ENCODE data around the gene FIGN. TPM values are rescaled to one million over a fixed set of nuclear protein-coding genes. Genes with fewer than 3 reads are reported as not detected.

Gene FIGN
- total RNA-seq, 4 donors from 2014 or later, result 5.8 to 12.0 (median 11.1) TPM

DNA sequence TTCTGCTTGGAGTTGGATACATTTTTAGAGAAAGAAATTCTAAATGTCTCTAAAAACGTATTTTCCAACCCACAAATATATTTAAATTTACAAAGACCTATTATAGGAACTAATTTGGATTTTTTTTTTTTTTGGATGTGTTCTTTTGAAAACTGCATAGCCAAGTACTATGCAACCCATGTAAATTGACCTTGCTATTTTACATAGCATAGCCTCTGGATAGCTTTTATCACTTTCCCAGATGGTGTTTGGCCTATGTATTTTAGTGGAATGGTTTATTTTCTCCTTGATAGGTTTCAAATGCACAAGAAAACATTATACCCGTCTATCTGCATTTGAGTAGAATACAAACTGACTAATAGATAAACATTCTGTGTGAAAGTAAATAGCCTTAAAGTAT, 130.0 kb downstream of the FIGN start:
- Histone ChIP-seq H3K36me3 (peaks cover 0 to 14% (median 6%) of the 10 kb centered on the region in 4 donors), H3K27me3 (no peaks in the 10 kb centered on the region), H3K4me1 (peaks cover 0 to 7% (median 1%) of the 10 kb centered on the region in 4 donors), H3K9me3 (no peaks in the 10 kb centered on the region), H3K4me3 (no peak overlapping the region), H3K27ac (replicated peaks in 1 of 4) (no peak overlapping the region)
- no peak for TF ChIP-seq POLR2A (IDR thresholded peaks at IDR 0.05; ENCODE audit: low read depth)
- no peak for TF ChIP-seq EP300 (IDR thresholded peaks at IDR 0.05)
- TF ChIP-seq POLR2AphosphoS5 (IDR thresholded peaks at IDR 0.05), result no peak
- TF ChIP-seq CTCF (IDR thresholded peaks at IDR 0.05), result no peak
- DNase-seq (ENCODE audit: extremely low spot score), result no peak
- WGBS, result 71% methylated on average over 2 of the region's 2 CpGs
- intact Hi-C loops (cut with DNase I), result no loop called here

DNA sequence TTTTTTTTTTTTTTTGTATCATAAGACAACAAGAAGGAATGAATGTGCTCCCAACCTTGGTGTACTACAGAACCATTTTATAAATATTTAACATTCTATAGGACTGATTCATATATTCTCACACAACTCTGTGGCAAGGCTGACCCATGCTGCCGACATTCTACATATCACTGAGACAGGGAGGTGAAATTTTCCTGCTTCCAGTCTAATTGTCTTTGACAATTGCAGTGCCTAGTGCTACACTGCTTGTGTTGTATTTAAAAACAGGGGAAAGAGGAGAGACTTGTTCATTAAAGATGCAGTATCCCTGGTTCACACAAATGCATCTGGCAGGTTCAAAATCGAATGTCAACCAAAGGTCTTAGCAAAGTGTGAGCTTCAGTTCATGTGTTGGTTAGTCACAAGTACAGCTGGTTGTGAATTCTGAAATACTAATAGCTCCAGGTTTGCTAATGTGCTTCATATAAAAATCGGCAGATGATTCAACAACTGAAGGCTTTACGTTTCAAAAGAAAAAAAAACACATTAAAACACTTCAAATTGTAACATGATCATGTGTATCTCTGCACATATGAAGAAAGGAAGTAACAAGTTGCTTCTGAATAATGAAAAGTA, 130.8 kb downstream of the FIGN start:
- 88% methylated on average over 4 of the region's 4 CpGs for WGBS
- Histone ChIP-seq H3K36me3 (peaks cover 0 to 7% (median 1%) of the 10 kb centered on the region in 4 donors), H3K27ac (replicated peaks in 1 of 4) (no peak overlapping the region), H3K4me3 (no peak overlapping the region), H3K27me3 (no peaks in the 10 kb centered on the region), H3K4me1 (peaks cover 0 to 11% (median 4%) of the 10 kb centered on the region in 4 donors), H3K9me3 (no peaks in the 10 kb centered on the region)
- no peak for DNase-seq (ENCODE audit: extremely low spot score)
- no peak for TF ChIP-seq POLR2AphosphoS5 (IDR thresholded peaks at IDR 0.05)
- TF ChIP-seq EP300 (IDR thresholded peaks at IDR 0.05), result no peak
- no peak for TF ChIP-seq CTCF (IDR thresholded peaks at IDR 0.05)
- no peak for TF ChIP-seq POLR2A (IDR thresholded peaks at IDR 0.05; ENCODE audit: low read depth)
- intact Hi-C loops (cut with DNase I), result no loop called here

DNA sequence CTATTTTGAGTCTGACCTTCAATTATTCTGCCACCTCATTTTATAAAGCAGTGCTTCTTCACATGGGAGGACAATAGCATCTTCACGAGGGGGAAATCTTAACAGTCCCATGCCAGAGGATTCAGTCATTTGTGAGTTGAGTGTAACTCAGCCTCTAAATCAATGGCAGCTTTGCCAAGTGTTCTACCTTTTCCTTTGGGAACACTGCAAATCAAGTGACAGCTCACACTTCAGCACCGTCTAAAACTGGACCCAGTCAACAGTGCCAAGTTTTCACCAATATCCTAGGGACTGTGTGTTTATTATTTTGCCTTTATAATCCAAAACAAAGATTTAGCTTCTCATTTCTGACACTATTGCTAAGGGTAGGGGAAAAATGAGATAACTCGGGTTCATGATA, 133.6 kb downstream of the FIGN start:
- no peak overlapping the region for H3K27ac ChIP-seq (replicated peaks in 1 of 4)
- no peaks in the 10 kb centered on the region for H3K27me3 ChIP-seq
- 72% methylated on average over 3 of the region's 3 CpGs for WGBS
- intact Hi-C loops (cut with DNase I), result no loop called here
- DNase-seq (ENCODE audit: extremely low spot score), result no peak
- TF ChIP-seq EP300 (IDR thresholded peaks at IDR 0.05) (no peak), POLR2AphosphoS5 (IDR thresholded peaks at IDR 0.05) (no peak), POLR2A (IDR thresholded peaks at IDR 0.05; ENCODE audit: low read depth) (no peak), CTCF (IDR thresholded peaks at IDR 0.05) (no peak)
- no peaks in the 10 kb centered on the region for H3K9me3 ChIP-seq
- H3K4me1 ChIP-seq, result peaks cover 0 to 11% (median 3%) of the 10 kb centered on the region in 4 donors
- H3K4me3 ChIP-seq, result no peak overlapping the region
- no peaks in the 10 kb centered on the region for H3K36me3 ChIP-seq

DNA sequence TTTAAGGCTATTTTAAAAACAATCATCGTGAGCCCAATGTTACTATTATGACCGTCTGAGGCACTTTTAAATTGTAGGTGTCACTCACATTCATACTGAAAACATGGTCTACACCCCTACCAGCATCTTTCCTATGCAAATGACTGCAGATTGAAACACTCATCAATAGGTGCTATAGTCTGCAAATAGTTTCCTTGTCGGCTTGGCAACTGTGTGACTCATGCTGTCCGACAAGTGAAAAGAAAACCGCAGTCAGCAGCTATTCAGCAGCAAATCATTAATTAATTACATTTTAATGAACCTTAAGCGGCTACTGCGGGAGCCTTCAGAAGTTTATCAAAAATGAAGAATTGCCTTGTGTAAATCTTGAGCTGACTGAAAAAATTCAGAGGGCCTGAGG, 134.4 kb downstream of the FIGN start:
- no peaks in the 10 kb centered on the region for H3K9me3 ChIP-seq

More for the DNA sequence above, 134.4 kb downstream of the FIGN start:
- H3K27me3 ChIP-seq, result no peaks in the 10 kb centered on the region
- no peak overlapping the region for H3K27ac ChIP-seq (replicated peaks in 1 of 4)
- no peak for TF ChIP-seq EP300 (IDR thresholded peaks at IDR 0.05)
- no peak for TF ChIP-seq CTCF (IDR thresholded peaks at IDR 0.05)
- TF ChIP-seq POLR2AphosphoS5 (IDR thresholded peaks at IDR 0.05), result no peak
- TF ChIP-seq POLR2A (IDR thresholded peaks at IDR 0.05; ENCODE audit: low read depth), result no peak
- DNase-seq (ENCODE audit: extremely low spot score), result no peak
- 74% methylated on average over 7 of the region's 7 CpGs for WGBS
- no peaks in the 10 kb centered on the region for H3K36me3 ChIP-seq
- peaks cover 0 to 11% (median 3%) of the 10 kb centered on the region in 4 donors for H3K4me1 ChIP-seq
- H3K4me3 ChIP-seq, result no peak overlapping the region
- intact Hi-C loops (cut with DNase I), result no loop called here
